Upper lobe of left lung (tissue), 4 donors: Measurements from ENCODE around the gene ARAP2.

Experiments used
- POLR2A ChIP-seq, 4 donors: fragments of 450-650 bp; IDR thresholded peaks; one replicate each; pipeline ENCODE4 v1.5.1; 2016 to 2017; ENCODE audit warnings: antibody characterized with exemption in 4 of 4, mild to moderate bottlenecking in 2 of 4
- POLR2AphosphoS5 ChIP-seq, 2 donors: sonication (generic); formaldehyde crosslinking; IDR thresholded peaks; one replicate each; pipeline ENCODE4 v1.5.1; 2017; ENCODE audit warnings: antibody characterized with exemption in 2 of 2
- TF ChIP-seq, protein P1 (sequence below), 6 experiments: fragments of 450-650 bp in 4 of 6; fragments of 200-600 bp in 2 of 6; sonication (generic) in 2 of 6; IDR thresholded peaks; one replicate each; pipeline ENCODE4 v1.5.1; 2016 to 2019; ENCODE audit warnings: antibody characterized with exemption in 6 of 6

DNA sequence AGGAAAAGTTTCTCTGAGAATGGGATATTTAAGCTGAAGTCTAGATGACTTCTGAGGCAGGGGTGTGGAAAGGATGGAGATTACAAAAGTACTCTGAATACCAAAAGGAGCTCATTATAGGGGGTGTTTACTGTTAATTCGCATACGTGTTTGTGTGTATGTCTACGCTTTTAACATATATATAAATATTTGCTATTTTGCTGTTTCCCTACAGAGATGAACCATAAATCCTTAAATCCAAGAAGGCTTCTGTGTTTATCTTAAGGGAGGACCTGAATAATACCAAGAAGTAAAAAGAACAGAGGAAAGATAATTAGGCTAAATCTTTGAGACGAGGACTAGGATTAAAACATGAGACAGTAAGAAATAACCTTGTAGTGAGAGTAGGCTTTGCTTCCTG is 166.0 kb downstream of the ARAP2 start:
- TF ChIP-seq, protein P1, sequence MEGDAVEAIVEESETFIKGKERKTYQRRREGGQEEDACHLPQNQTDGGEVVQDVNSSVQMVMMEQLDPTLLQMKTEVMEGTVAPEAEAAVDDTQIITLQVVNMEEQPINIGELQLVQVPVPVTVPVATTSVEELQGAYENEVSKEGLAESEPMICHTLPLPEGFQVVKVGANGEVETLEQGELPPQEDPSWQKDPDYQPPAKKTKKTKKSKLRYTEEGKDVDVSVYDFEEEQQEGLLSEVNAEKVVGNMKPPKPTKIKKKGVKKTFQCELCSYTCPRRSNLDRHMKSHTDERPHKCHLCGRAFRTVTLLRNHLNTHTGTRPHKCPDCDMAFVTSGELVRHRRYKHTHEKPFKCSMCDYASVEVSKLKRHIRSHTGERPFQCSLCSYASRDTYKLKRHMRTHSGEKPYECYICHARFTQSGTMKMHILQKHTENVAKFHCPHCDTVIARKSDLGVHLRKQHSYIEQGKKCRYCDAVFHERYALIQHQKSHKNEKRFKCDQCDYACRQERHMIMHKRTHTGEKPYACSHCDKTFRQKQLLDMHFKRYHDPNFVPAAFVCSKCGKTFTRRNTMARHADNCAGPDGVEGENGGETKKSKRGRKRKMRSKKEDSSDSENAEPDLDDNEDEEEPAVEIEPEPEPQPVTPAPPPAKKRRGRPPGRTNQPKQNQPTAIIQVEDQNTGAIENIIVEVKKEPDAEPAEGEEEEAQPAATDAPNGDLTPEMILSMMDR (IDR thresholded peaks at IDR 0.05): no peak
- no peak for TF ChIP-seq POLR2A (IDR thresholded peaks at IDR 0.05)
- no peak for TF ChIP-seq POLR2AphosphoS5 (IDR thresholded peaks at IDR 0.05)
